ENCODE measurements around the gene KCNIP1. TPM values are rescaled to one million over a fixed set of nuclear protein-coding genes. Genes with fewer than 3 reads are reported as not detected.

Gene KCNIP1
- total RNA-seq, 3 donors from 2014 or later (not counting 1 experiment from before 2014, with no cell fraction given) = not detected

- 88% methylated on average over 2 of the region's 2 CpGs for WGBS (ENCODE audit: insufficient coverage)
- no peak for ATAC-seq
- H3K27ac ChIP-seq (ENCODE audit: low read length) = no peak overlapping the region
Measured at GRCh38 chr5:170523830-170524229, 20.0 kb downstream of the KCNIP1 start.

DNA sequence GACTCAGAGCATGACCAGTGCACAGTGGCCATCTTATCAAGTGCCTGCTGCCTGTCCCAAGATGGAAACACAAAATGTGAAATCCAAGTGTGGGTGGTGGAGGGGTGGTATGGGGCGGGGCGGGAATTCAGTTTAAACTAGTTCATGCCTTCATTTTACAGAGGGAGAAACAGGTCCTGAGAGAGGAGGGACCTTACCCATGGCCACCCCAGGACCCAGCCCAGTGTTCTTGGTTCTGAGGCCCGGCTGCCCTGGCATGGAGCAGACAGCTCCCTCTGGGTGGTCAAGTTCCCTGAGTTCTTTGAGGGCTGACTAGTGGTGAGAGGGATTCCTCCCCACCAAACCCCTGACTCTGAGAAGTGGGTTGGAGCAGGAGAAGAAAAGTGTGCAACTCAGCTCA, 20.8 kb downstream of the KCNIP1 start:
- intact Hi-C loops (cut with micrococcal nuclease) = no loop called here
- TF ChIP-seq CTCF (IDR thresholded peaks at IDR 0.05) = no peak
- ATAC-seq (no peak), DNase-seq (no peak)
- no peaks in the 10 kb centered on the region for H3K4me1 Mint-ChIP-seq
- H3K9me3 Mint-ChIP-seq = no peaks in the 10 kb centered on the region
- Histone ChIP-seq H3K9me3 (ENCODE audit: control insufficient read depth, insufficient read depth, low read length) (no peaks in the 10 kb centered on the region), H3K4me3 (ENCODE audit: low read length) (no peak overlapping the region), H3K27me3 (ENCODE audit: control insufficient read depth, insufficient read depth, low read length) (no peaks in the 10 kb centered on the region), H3K4me1 (ENCODE audit: control insufficient read depth, insufficient read depth, low read length) (no peaks in the 10 kb centered on the region), H3K27ac (ENCODE audit: low read length) (no peak overlapping the region), H3K36me3 (ENCODE audit: control insufficient read depth, insufficient read depth, low read length) (no peaks in the 10 kb centered on the region)
- H3K4me3 Mint-ChIP-seq = no peak overlapping the region
- 95% methylated on average over 2 of the region's 3 CpGs for WGBS (ENCODE audit: insufficient coverage)
- H3K27ac Mint-ChIP-seq = no peak overlapping the region
- no peaks in the 10 kb centered on the region for H3K27me3 Mint-ChIP-seq (ENCODE audit: low read depth in 2 of 2)
- no peaks in the 10 kb centered on the region for H3K36me3 Mint-ChIP-seq

More at GRCh38 chr5:170523830-170524229, 20.0 kb downstream of the KCNIP1 start:
- no peak overlapping the region for H3K4me3 ChIP-seq (ENCODE audit: low read length)
- H3K4me3 Mint-ChIP-seq = no peak overlapping the region
- H3K9me3 ChIP-seq (ENCODE audit: control insufficient read depth, insufficient read depth, low read length) = no peaks in the 10 kb centered on the region
- no peaks in the 10 kb centered on the region for H3K4me1 Mint-ChIP-seq
- no peak for TF ChIP-seq CTCF (IDR thresholded peaks at IDR 0.05)
- intact Hi-C loops (cut with micrococcal nuclease) = no loop called here
- no peaks in the 10 kb centered on the region for H3K9me3 Mint-ChIP-seq
- H3K27me3 Mint-ChIP-seq (ENCODE audit: low read depth in 2 of 2) = no peaks in the 10 kb centered on the region
- H3K4me1 ChIP-seq (ENCODE audit: control insufficient read depth, insufficient read depth, low read length) = no peaks in the 10 kb centered on the region
- no peaks in the 10 kb centered on the region for H3K27me3 ChIP-seq (ENCODE audit: control insufficient read depth, insufficient read depth, low read length)
- no peaks in the 10 kb centered on the region for H3K36me3 Mint-ChIP-seq
- no peaks in the 10 kb centered on the region for H3K36me3 ChIP-seq (ENCODE audit: control insufficient read depth, insufficient read depth, low read length)
- no peak for DNase-seq
- no peak overlapping the region for H3K27ac Mint-ChIP-seq

- no peaks in the 10 kb centered on the region for H3K27me3 Mint-ChIP-seq (ENCODE audit: low read depth in 2 of 2)
- intact Hi-C loops (cut with micrococcal nuclease) = no loop called here
- 91% methylated on average over 7 of the region's 7 CpGs for WGBS (ENCODE audit: insufficient coverage)
- no peaks in the 10 kb centered on the region for H3K9me3 ChIP-seq (ENCODE audit: control insufficient read depth, insufficient read depth, low read length)
- H3K9me3 Mint-ChIP-seq = no peaks in the 10 kb centered on the region
- no peak for ATAC-seq
- no peak overlapping the region for H3K27ac Mint-ChIP-seq
- TF ChIP-seq CTCF (IDR thresholded peaks at IDR 0.05) = no peak
- H3K36me3 Mint-ChIP-seq = no peaks in the 10 kb centered on the region
- H3K4me1 Mint-ChIP-seq = no peaks in the 10 kb centered on the region
- H3K27ac ChIP-seq (ENCODE audit: low read length) = no peak overlapping the region
- no peaks in the 10 kb centered on the region for H3K27me3 ChIP-seq (ENCODE audit: control insufficient read depth, insufficient read depth, low read length)
- no peak overlapping the region for H3K4me3 Mint-ChIP-seq
- H3K4me1 ChIP-seq (ENCODE audit: control insufficient read depth, insufficient read depth, low read length) = no peaks in the 10 kb centered on the region
- H3K4me3 ChIP-seq (ENCODE audit: low read length) = no peak overlapping the region
- DNase-seq = no peak
- no peaks in the 10 kb centered on the region for H3K36me3 ChIP-seq (ENCODE audit: control insufficient read depth, insufficient read depth, low read length)
Measured at GRCh38 chr5:170525470-170526211, 21.8 kb downstream of the KCNIP1 start.

DNA sequence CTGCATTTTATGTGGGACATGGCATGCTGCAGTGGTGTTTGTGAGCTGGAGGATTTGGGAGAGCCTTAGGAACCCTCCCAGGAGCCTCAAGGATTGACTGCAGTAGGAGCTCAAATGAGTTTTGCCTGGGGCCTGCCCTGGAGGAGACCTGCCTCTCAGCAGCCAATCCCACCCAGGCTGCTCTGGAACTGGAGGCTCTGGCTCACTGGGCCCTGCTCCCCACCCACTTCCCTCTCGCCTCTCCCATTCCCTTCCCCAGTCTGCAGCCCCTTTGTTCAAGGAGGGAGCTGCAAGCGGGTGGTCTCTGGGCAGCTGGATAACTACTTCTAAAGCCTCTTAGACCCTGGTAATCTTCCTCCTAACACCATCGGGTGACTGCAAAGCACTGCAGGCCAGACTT, 24.2 kb downstream of the KCNIP1 start:
- DNase-seq (no peak), ATAC-seq (no peak)
- no peaks in the 10 kb centered on the region for H3K9me3 ChIP-seq (ENCODE audit: control insufficient read depth, insufficient read depth, low read length)
- H3K27me3 Mint-ChIP-seq (ENCODE audit: low read depth in 2 of 2) = peaks cover 2 to 7% of the 10 kb centered on the region in 2 donors
- no peaks in the 10 kb centered on the region for H3K4me1 ChIP-seq (ENCODE audit: control insufficient read depth, insufficient read depth, low read length)
- no peak overlapping the region for H3K27ac ChIP-seq (ENCODE audit: low read length)
- no peak overlapping the region for H3K4me3 ChIP-seq (ENCODE audit: low read length)
- no peaks in the 10 kb centered on the region for H3K27me3 ChIP-seq (ENCODE audit: control insufficient read depth, insufficient read depth, low read length)
- H3K27ac Mint-ChIP-seq = no peak overlapping the region
- TF ChIP-seq CTCF (IDR thresholded peaks at IDR 0.05) = no peak
- H3K4me1 Mint-ChIP-seq = no peaks in the 10 kb centered on the region
- no peak overlapping the region for H3K4me3 Mint-ChIP-seq
- 77% methylated on average over 3 of the region's 3 CpGs for WGBS (ENCODE audit: insufficient coverage)
- H3K36me3 ChIP-seq (ENCODE audit: control insufficient read depth, insufficient read depth, low read length) = no peaks in the 10 kb centered on the region
- H3K9me3 Mint-ChIP-seq = no peaks in the 10 kb centered on the region
- H3K36me3 Mint-ChIP-seq = no peaks in the 10 kb centered on the region
- intact Hi-C loops (cut with micrococcal nuclease) = no loop called here

Measured in natural killer cell (primary cell).